Skin of body (tissue), 3 donors: Measurements from ENCODE around the gene TXK. TPM values are rescaled to one million over a fixed set of nuclear protein-coding genes. Genes with fewer than 3 reads are reported as not detected.

Source experiments
- DNase-seq: peaks from one replicate; lab custom pipeline; 2025; lab: John Stamatoyannopoulos, UW
- small RNA-seq: library from RNA; depleted of rRNA; stranded (forward); fragments of <200 nt; gene quantifications from one replicate; pipeline ENCODE3, GENCODE V24; 2014; ENCODE audit warnings: low replicate concordance
- total RNA-seq: library from RNA; depleted of rRNA; stranded (reverse); fragments of >200 nt; gene quantifications from one replicate; pipeline ENCODE4 v1.2.3, GENCODE V29; 2014

Gene TXK
- total RNA-seq, 1 donor from 2014 or later, result 1.1 TPM

GRCh38 chr4:48021100-48021499 lies 113.0 kb downstream of the TXK start:
- no peak for DNase-seq

- DNase-seq, result no peak
Measured at GRCh38 chr4:48018112-48018511, 115.9 kb downstream of the TXK start.

- DNase-seq, result no peak
Measured at GRCh38 chr4:48017108-48017571, 116.9 kb downstream of the TXK start.

Small RNA genes lying within 50 kb of the gene (small RNA-seq; reads per million reads assigned to genes)
- gene RF00019 (not detected), gene RF00026 (not detected), gene RNU6-838P (not detected)

Other genes with a start within 250 kb of the TXK start
- 13.5 TPM for gene NFXL1, start 219.7 kb downstream of the TXK start, total RNA-seq
- 3.4 TPM for gene CNGA1, start 117.6 kb downstream of the TXK start, total RNA-seq
- gene NIPAL1, start 117.5 kb downstream of the TXK start, total RNA-seq, result 9.5 TPM
- gene TEC, start 135.6 kb upstream of the TXK start, total RNA-seq, result 5.5 TPM
- 58.0 TPM for gene SLAIN2, start 207.3 kb upstream of the TXK start, total RNA-seq